Activated CD4-positive, CD25-positive, alpha-beta regulatory T cell treated with anti-CD3 and anti-CD28 coated beads, Interleukin-2, amount 50 U/mL, for 16 hours (primary cell): ENCODE measurements around the gene AKAP1.

Source experiments
- DNase-seq: peaks from one replicate; pipeline ENCODE4 v3.0.0-alpha.2; 2020; ENCODE audit warnings: low read depth, low spot score

The AKAP1 gene

DNA sequence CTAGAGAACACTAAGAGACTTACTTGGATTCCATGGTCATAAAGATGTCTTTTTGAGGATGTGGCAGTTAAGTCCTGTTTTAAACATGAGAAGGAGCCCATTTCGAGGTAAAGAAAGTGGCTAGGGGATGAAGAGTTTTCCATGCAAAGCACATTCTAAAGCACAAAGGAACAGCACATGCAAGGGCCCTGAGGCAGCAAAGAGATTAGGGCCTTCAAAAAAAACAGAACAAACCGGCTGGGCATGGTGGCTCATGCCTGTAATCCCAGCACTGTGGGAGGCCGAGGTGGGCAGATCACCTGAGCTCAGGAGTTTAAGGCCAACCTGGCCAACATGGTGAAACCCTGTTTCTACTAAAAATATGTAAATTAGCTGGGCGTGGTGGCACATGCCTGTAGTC, 79.8 kb downstream of the AKAP1 start:
- no peak for DNase-seq

GRCh38 chr17:57165754-57166153, 80.7 kb downstream of the AKAP1 start:
- DNase-seq = no peak

DNA sequence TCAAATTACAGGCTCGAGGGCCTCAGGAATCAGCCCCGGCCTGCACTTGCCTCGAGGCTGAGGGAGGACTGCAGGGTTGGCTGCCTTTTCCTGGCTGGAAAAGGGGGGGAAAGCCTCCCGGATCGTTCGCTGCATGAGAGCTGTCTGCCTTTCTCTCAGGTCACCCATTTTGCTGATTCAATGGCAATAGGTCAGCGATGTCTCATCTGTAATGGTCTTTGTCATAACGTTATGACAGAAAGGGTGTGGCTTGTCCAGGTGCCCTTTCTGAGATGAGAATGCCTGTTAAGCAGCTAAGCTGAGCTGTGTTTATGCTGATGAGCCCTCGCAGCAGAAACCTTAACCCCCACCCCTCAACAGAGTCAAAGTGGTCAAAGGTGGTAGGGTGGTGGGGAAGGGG, 81.8 kb downstream of the AKAP1 start:
- no peak for DNase-seq

GRCh38 chr17:57168695-57169094, 83.6 kb downstream of the AKAP1 start:
- DNase-seq = no peak

DNA sequence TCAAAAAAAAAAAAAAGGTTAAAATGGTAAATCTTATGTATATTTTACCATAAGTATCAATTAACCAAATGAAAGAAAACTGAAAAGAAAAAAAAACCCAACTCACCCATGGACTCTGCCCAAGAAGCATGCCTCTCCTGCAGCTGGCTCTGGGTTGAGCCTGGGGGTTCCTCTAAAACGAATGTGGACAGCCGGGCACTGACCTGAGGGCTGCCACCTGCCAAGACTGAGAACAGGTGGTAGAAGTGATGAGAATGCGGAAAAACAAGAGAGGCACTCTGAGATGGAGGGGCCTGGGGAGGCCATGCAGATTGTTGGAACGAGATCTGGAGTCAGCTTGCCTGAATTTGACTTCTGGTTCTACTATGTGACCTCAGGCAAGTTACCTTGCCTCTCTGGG, 85.8 kb downstream of the AKAP1 start:
- no peak for DNase-seq
